Liver (tissue), 9 donors: ENCODE data around the gene HIBADH. TPM values are rescaled to one million over a fixed set of nuclear protein-coding genes. Genes with fewer than 3 reads are reported as not detected.

Experiments
- DNase-seq: peaks from one replicate; pipeline ENCODE4 v3.0.0-alpha.2; 2017; ENCODE audit warnings: low spot score
- H3K27ac ChIP-seq, 2 donors: one replicate each; pipeline ENCODE4 v1.7.0; 2013; ENCODE audit warnings: inconsistent platforms in 2 of 2, low read length in 2 of 2, control low read depth in 1 of 2, low read depth in 1 of 2, mild to moderate bottlenecking in 1 of 2
- H3K27me3 ChIP-seq, 4 donors: one replicate each; pipeline versions ENCODE4 v1.6.1 to v1.7.0; 2013; ENCODE audit warnings: low read length in 3 of 4, inconsistent platforms in 1 of 4, mild to moderate bottlenecking in 1 of 4, moderate library complexity in 1 of 4; ENCODE audit not compliant: control insufficient read depth in 4 of 4, insufficient read depth in 4 of 4
- H3K36me3 ChIP-seq, 4 donors: one replicate each; pipeline versions ENCODE4 v1.6.1 to v1.7.0; 2013; ENCODE audit warnings: low read length in 3 of 4, mild to moderate bottlenecking in 3 of 4, low read depth in 1 of 4, moderate library complexity in 1 of 4; ENCODE audit not compliant: control insufficient read depth in 4 of 4, insufficient read depth in 3 of 4
- H3K4me1 ChIP-seq, 4 donors: one replicate each; pipeline versions ENCODE4 v1.6.1 to v1.7.0; 2013; ENCODE audit warnings: low read length in 3 of 4, mild to moderate bottlenecking in 3 of 4, moderate library complexity in 1 of 4; ENCODE audit not compliant: control insufficient read depth in 4 of 4, insufficient read depth in 4 of 4
- H3K4me3 ChIP-seq, 3 donors: one replicate each; pipeline versions ENCODE4 v1.6.1 to v1.7.0; 2013; ENCODE audit warnings: low read length in 3 of 3, control low read depth in 1 of 3, low read depth in 1 of 3, mild to moderate bottlenecking in 1 of 3
- H3K9ac ChIP-seq, 2 donors: one replicate each; pipeline ENCODE4 v1.7.0; 2013; ENCODE audit warnings: low read length in 2 of 2, mild to moderate bottlenecking in 2 of 2, moderate library complexity in 2 of 2, control low read depth in 1 of 2, low read depth in 1 of 2
- H3K9me3 ChIP-seq, 4 donors: one replicate each; pipeline versions ENCODE4 v1.6.1 to v1.7.0; 2013; ENCODE audit warnings: low read length in 3 of 4; ENCODE audit not compliant: control insufficient read depth in 4 of 4
- ATF3 ChIP-seq: IDR thresholded peaks from 2 replicates; pipeline ENCODE4 v1.6.1; 2016; ENCODE audit warnings: antibody characterized with exemption
- CTCF ChIP-seq: fragments of 150-350 bp; IDR thresholded peaks from 2 replicates; pipeline ENCODE4 v1.5.1; 2017; ENCODE audit warnings: improper control_type of control experiment, low read depth, low read length; ENCODE audit not compliant: missing input control
- EGR1 ChIP-seq, 2 donors: IDR thresholded peaks; 2 replicates each; pipeline ENCODE4 v1.6.1; 2016 to 2018; ENCODE audit warnings: antibody characterized with exemption in 2 of 2, low read depth in 2 of 2
- FOXA1 ChIP-seq: IDR thresholded peaks from 2 replicates; pipeline ENCODE4 v1.6.1; 2016; ENCODE audit warnings: antibody characterized with exemption
- FOXA2 ChIP-seq: IDR thresholded peaks from 2 replicates; pipeline ENCODE4 v1.6.1; 2016; ENCODE audit warnings: antibody characterized with exemption
- GABPA ChIP-seq, 2 donors: IDR thresholded peaks in 1 of 2; conservative IDR thresholded peaks in 1 of 2; 2 replicates each; pipeline ENCODE4 v1.6.1; 2016; ENCODE audit warnings: antibody characterized with exemption in 2 of 2, mild to moderate bottlenecking in 1 of 2, moderate library complexity in 1 of 2
- HNF4A ChIP-seq, 2 donors: conservative IDR thresholded peaks; 2 replicates each; pipeline ENCODE4 v1.6.1; 2016; ENCODE audit warnings: antibody characterized with exemption in 2 of 2, mild to moderate bottlenecking in 2 of 2
- HNF4G ChIP-seq: IDR thresholded peaks from 2 replicates; pipeline ENCODE4 v1.6.1; 2016; ENCODE audit warnings: antibody characterized with exemption
- JUND ChIP-seq, 2 donors: IDR thresholded peaks; 2 replicates each; pipeline ENCODE4 v1.6.1; 2016; ENCODE audit warnings: antibody characterized with exemption in 2 of 2
- MAX ChIP-seq: IDR thresholded peaks from 2 replicates; pipeline ENCODE4 v1.6.1; 2016; ENCODE audit warnings: antibody characterized with exemption
- NR2F2 ChIP-seq: IDR thresholded peaks from 2 replicates; pipeline ENCODE4 v1.6.1; 2016; ENCODE audit warnings: antibody characterized with exemption
- REST ChIP-seq: IDR thresholded peaks from 2 replicates; pipeline ENCODE4 v1.6.1; 2016; ENCODE audit warnings: antibody characterized with exemption, mild to moderate bottlenecking
- RXRA ChIP-seq, 2 donors: IDR thresholded peaks; 2 replicates each; pipeline ENCODE4 v1.6.1; 2017 to 2018; ENCODE audit warnings: antibody characterized with exemption in 2 of 2, mild to moderate bottlenecking in 1 of 2
- SP1 ChIP-seq: IDR thresholded peaks from 2 replicates; pipeline ENCODE4 v1.6.1; 2018; ENCODE audit warnings: antibody characterized with exemption, mild to moderate bottlenecking
- TAF1 ChIP-seq: conservative IDR thresholded peaks from 2 replicates; pipeline ENCODE4 v1.6.1; 2016; ENCODE audit warnings: antibody characterized with exemption, mild to moderate bottlenecking
- YY1 ChIP-seq: IDR thresholded peaks from 2 replicates; pipeline ENCODE4 v1.6.1; 2016; ENCODE audit warnings: antibody characterized with exemption, mild to moderate bottlenecking
- ZBTB33 ChIP-seq: IDR thresholded peaks from 2 replicates; pipeline ENCODE4 v1.6.1; 2016; ENCODE audit warnings: antibody characterized with exemption
- WGBS: extraction: QIAGEN DNeasy Blood & Tissue Kit; methylation state at CpG from one replicate; pipeline ENCODE4 v1.1.7; 2013; 5-methylcytosine and 5-hydroxymethylcytosine counted together
- polyA plus RNA-seq, 2 donors: library from polyadenylated mRNA; stranded (reverse) in 1 of 2; unstranded in 1 of 2; fragments of 200-250 nt in 1 of 2; fragments of >200 nt in 1 of 2; fragmentation: Nextera tagmentation in 1 of 2; extraction: Ambion mirVana in 1 of 2; gene quantifications; one replicate each; pipeline versions ENCODE4 v1.2.1 to v1.2.3, GENCODE V29; 2013 to 2015
- total RNA-seq, 2 donors: library from RNA; depleted of rRNA; stranded (reverse); fragments of >200 nt; gene quantifications; one replicate each; pipeline ENCODE4 v1.2.3, GENCODE V29; 2014
- donor health status: healthy.
- donor health status: healthy.
- donor health status: healthy.
- donor health status: healthy.
- donor health status: healthy.

Gene HIBADH
- total and polyA plus RNA-seq, 4 donors, result 27.7 to 78.9 (median 58.2) TPM

- TF ChIP-seq REST, result no peak
These were observed 72.3 kb downstream of the HIBADH start (continued) for GRCh38 chr7:27590416-27590815.

- no peak for DNase-seq
- peaks cover 0 to 4% (median 0%) of the 10 kb centered on the region in 4 donors for H3K36me3 ChIP-seq
- no peak for TF ChIP-seq HNF4A (conservative IDR thresholded peaks at IDR 0.05)
- no peak for TF ChIP-seq FOXA2
- TF ChIP-seq GABPA (IDR thresholded peaks at IDR 0.05 in 1 of 2, conservative IDR thresholded peaks at IDR 0.05 in 1 of 2), result no peak
- no peak for TF ChIP-seq JUND (IDR thresholded peaks at IDR 0.05)
- TF ChIP-seq CTCF, result no peak
- no peak for TF ChIP-seq FOXA1
- H3K27ac ChIP-seq, result no peak overlapping the region
- no peaks in the 10 kb centered on the region for H3K27me3 ChIP-seq
- WGBS, result 93% methylated on average over 3 of the region's 3 CpGs
- no peak overlapping the region for H3K9ac ChIP-seq
- no peaks in the 10 kb centered on the region for H3K4me1 ChIP-seq
- no peak overlapping the region for H3K4me3 ChIP-seq
- H3K9me3 ChIP-seq, result no peaks in the 10 kb centered on the region
These were observed 75.3 kb downstream of the HIBADH start for GRCh38 chr7:27587429-27587828.

GRCh38 chr7:27586825-27587224 lies 75.9 kb downstream of the HIBADH start:
- no peaks in the 10 kb centered on the region for H3K27me3 ChIP-seq
- TF ChIP-seq ATF3, result no peak
- no peak for TF ChIP-seq CTCF
- TF ChIP-seq ZBTB33, result no peak
- no peak for TF ChIP-seq SP1
- no peak for TF ChIP-seq MAX
- no peak for TF ChIP-seq REST
- TF ChIP-seq EGR1 (IDR thresholded peaks at IDR 0.05; ENCODE audit: low read depth in 2 of 2), result no peak
- no peak for TF ChIP-seq YY1
- no peak for TF ChIP-seq TAF1
- no peak for TF ChIP-seq RXRA (IDR thresholded peaks at IDR 0.05)
- TF ChIP-seq FOXA1, result no peak
- no peak for TF ChIP-seq HNF4G
- no peak for TF ChIP-seq NR2F2
- H3K4me1 ChIP-seq, result no peaks in the 10 kb centered on the region
- H3K4me3 ChIP-seq, result no peak overlapping the region
- no peak for DNase-seq
- H3K9me3 ChIP-seq, result no peaks in the 10 kb centered on the region
- WGBS, result 93% methylated on average over 8 of the region's 8 CpGs
- H3K9ac ChIP-seq, result no peak overlapping the region
- H3K36me3 ChIP-seq, result peaks cover 0 to 4% (median 0%) of the 10 kb centered on the region in 4 donors
- no peak overlapping the region for H3K27ac ChIP-seq
